Midbrain (tissue), 1 donor: Measurements from ENCODE around the gene PITPNM2.
"Not testable (repeated sequence)": the region's sequence is repeated elsewhere in the genome, so short reads cannot be mapped to it uniquely, and the experiment has no call there.

Experiments
- DNase-seq: peaks from one replicate; lab custom pipeline; 2025; lab: John Stamatoyannopoulos, UW

The PITPNM2 gene

DNA sequence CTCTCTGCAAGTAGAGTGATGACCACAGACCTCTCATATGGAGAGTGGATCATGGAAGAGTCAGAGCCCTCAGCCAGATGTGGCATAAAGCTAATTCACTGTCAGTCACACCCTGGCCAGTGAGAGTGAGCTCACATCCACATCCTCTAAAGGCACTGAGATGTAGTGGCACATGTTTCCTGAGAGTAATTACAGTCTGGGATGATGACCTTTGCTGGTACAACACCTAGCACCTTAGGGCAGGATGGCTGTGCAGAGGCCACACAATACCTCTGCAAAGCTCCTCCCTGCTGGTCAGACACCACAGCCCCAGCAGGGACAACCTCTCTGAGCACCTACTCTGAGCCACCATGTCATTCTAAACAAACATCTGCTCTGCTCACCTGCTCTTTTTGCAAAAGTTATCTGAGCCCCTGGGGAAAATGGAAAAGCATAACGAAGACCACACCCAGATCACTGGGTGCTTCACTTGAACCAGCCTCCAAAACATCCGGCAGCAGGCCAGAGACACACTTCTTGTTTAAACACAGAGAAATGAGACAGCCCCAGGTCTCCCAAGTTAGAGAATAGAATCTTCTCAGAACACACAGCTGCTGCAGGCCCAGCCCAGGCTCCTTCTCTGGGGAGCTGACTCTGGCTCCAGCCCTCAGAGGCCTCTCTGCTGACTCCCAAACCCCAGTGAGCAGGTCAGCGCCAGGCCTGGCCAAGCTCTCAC is 30.3 kb downstream of the PITPNM2 start:
- no peak for DNase-seq

DNA sequence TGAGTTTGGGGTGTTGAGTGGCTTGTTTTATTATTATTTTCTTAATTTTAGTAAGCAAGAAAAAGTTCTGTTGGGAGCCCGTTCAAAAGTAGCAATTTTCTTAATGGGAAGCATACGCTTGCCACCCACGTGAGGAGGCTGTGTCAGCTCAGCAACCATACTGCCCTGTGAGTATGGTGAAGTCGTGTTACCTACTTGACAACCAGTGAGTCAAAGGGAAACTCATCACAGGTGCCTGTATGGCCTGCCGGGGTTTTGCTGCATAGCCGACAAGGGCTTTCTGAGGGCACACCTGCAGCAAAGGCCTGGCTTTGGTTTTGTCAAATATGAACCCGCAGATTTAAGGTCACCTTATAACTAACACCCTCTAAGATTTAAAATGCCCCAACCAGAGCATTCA is 31.1 kb downstream of the PITPNM2 start:
- no peak for DNase-seq

- DNase-seq = no peak
These were observed 32.4 kb downstream of the PITPNM2 start for GRCh38 chr12:123118497-123118896.

DNA sequence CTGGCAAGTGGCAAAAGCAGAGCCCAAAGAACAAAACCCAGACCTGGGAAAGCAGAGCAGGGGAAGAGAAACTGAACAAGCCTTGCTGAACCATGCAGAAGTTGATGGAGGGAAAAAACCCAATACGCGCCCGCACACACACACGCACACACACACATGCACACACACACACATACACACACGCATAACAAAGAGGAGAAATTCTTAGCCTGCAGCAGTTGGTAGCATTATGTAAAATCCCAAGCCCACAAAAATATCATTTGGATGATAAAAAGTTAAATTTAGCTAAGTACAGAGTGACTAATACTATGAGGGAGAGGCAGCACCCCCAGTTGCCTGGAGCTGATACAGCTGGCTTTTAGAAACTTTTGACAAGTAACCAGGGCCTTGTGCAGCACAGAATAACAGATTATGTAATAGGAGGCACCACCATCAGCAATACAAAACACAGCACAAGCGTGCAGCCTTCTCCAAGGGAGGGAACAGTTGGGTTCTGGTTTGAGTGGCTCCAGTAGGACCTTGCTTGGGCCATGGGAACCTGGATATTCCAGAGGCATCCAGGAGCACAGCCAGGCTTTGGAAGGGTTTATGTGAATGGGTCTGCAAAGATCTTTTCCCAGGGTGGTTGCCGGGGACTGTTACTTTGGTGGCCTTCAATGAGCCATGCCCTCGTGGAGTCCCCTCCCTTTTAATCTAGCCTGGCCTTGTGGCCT is 35.3 kb downstream of the PITPNM2 start:
- peak; percentile 71 for DNase-seq

DNA sequence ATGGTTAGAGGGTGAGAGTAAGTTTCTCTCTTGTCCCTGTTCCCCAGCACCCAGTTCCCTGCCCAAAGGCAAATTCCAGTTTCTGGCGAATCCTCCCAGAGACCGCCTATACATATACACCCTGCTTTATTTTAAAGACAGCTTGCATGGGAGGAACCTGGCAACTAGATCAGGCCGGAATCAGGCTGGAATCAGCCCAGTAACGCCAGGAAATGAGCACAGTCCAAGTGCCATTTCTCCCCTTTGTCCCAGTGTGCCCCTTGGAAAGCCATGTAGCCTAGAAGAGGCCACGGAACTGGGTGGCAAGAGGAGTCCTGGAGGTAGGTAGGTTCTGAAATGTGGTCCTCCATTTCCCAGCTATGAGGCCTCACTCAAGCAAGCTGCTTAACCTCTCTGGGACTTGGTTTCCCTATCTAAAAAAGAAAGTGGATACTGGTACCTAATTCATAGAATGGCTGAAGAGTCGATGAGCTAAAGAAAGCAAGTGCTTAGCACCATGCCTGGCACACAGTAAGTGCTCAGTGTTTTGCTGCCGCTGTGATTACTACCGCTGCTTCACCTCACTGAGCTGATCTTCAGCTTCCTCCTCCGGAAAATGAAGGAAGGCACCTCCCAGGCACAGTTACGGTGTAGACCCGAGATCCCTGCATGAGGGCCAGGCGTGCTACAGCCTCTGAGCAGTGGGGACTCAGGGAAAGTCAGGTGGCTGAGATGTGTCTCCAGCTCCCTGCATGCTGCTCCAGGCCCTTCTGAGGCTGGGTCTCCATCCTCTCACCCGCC is 36.4 kb downstream of the PITPNM2 start:
- DNase-seq = no peak

GRCh38 chr12:123113026-123113425 is 37.9 kb downstream of the PITPNM2 start:
- no peak for DNase-seq

- DNase-seq = no peak
These were observed 39.3 kb downstream of the PITPNM2 start for GRCh38 chr12:123111498-123112165.

DNA sequence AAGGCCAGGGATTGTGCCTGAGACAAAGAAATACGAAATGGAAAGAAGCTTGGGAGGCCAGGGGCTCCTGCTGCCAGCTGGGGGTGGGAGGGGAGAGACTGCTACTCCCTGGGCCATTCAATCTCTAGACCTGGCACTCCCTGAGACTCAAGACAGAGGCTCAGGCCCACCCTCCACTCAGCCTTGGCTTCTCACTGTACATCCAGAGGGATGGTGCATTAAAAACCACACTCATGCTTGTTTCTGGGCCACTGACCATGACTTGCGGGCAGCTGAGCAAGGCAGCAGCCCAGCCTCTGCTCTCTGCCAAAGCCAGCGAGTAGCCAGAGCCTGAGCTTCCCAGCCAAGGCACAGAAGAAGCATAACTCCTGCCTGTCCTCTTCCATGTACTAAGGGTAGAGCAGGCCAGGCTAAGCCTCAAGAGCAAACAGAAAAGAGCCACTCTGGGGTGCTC is 41.5 kb downstream of the PITPNM2 start:
- peak; percentile 42 for DNase-seq

DNA sequence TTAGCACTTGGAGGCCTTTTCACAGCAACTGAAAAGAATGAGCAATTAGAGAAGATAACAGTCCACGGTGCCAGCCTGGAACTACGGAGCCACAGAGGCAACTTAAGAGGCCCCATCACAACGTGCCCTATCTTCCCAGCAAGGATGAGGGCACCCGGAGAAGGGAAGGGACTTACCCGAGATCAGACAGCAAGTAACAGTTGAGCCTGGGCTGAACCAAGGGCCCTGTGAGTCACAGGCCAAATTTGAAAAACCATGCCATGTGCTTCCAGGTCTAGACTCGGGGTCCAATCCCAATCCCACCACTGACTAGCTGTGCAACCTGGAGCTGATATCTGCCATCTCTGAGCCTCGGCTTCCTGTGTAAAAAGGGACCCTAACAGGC is 42.2 kb downstream of the PITPNM2 start:
- no peak for DNase-seq

DNA sequence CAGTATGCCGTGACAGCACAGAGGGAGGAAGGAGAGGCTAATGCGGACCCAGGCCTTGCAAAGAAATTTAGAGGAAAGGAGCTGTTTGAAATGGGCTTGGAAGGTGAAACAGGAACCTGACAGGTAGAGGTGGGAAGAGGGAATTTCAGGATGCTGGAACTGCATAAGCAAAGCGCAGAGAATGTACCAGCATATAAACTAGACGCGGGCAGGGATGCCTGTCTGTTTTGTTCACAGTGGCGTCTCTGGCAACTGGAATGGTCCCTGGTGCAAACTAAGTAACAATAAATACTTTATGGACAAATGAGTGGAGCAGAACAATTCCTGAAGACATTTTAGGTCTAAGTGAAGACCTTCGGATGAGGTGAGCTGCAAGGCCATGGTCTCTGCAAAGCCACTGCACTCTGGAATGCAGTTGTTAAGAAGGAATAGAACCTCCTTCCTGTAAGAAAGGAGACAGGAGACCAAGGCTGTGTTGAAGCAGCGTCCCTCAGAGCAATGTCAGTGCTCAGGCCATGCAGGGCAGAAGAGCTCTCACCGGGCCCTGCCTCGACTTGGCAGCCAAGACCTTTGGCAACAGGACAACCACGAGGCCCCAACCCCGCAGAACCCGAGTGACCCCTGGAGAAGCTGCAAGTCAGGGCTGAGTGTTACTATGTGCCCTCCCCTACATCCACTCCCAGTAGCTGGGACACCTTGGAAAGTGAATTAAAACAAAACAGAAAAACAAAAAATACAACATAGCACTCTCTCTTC is 42.8 kb downstream of the PITPNM2 start:
- DNase-seq = no peak

DNA sequence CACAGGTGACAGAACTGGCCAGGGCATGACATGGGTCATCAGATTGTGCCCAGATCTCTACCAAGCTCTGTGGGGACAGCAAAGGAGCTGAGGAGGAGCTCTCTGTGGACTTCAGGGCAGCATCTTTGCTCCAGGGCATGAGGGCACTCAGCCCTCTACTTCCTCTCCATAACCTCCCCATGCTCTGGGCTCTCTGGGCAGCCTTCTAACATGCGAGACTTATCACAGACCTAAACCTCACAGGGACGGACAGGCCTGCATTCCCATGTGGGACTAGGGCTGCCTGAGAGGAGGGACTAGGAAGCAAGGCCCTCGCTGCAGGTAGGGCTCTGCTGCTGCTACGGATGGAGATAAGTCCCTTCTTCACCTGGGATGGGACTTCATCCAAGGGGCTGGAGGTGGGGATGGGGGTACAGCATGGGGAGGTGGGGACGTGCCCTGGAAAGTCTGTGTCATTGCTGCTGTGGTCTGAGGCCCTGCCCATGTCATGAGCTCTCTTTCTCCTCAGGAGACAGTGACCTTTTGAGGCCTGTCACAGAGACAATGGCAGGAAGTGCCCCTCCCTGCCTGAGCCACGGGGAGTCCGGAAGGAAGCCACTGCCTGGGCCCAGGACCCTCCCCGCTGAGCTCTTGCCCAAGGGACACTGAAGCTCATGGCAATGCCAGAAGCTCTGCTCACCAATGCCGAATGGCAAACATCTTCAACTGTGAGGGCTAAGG is 44.1 kb downstream of the PITPNM2 start:
- no peak for DNase-seq

- no peak for DNase-seq
These were observed 45.6 kb downstream of the PITPNM2 start for GRCh38 chr12:123105211-123105826.

DNA sequence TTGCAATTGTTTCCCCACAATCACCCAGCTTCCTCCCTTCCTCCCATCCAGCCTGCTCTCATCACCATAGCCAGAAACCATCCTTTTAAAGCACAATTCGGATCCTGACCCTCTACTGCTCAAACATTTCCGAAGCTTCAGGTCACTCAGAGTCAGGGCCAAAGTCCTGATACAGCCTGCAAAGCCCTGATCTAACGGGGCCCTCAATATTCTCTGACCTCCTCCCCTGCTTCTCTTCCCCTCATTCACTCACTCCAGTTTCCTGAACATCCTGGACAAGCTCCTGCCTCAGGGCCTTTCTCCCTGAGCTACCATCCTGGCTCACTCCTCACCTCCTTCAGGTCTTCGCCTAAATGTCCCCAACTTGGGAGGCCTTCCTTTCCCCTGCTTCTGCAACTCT is 46.1 kb downstream of the PITPNM2 start:
- DNase-seq = no peak

- not testable (repeated sequence) for DNase-seq
These were observed 46.8 kb downstream of the PITPNM2 start for GRCh38 chr12:123104094-123104493.

GRCh38 chr12:123102781-123103503 is 47.9 kb downstream of the PITPNM2 start:
- no peak for DNase-seq

DNA sequence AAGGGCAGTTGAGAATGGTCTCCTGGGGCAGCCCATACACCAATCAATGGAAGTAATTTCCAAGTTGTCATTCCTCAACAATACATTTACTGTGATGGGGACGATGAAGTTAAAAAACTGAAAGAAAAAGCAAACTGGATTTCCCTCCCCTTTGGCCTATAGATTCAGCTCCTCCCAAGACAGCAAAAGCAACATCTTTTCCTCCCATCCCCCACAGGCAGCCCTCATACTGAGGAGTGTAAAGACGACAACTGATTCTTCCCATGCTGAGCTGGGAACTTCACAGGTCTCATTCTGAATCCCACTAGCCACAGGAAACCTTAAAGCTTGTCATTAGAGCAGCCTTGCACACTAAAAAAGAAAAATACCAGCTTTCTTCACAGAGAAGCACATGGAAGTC is 48.5 kb downstream of the PITPNM2 start:
- no peak for DNase-seq

GRCh38 chr12:123101526-123101925 is 49.4 kb downstream of the PITPNM2 start:
- DNase-seq = no peak
